Osteoblast (primary cell): ENCODE results near the gene DIP2A. TPM values are rescaled to one million over a fixed set of nuclear protein-coding genes. Genes with fewer than 3 reads are reported as not detected.

Experiments
- DNase-seq: peaks from one replicate; pipeline ENCODE4 v3.0.0; 2011; ENCODE audit warnings: low spot score, mixed read lengths; ENCODE audit not compliant: insufficient read length; ENCODE audit errors: missing footprints
- H2AFZ ChIP-seq: 2 replicates; pipeline ENCODE4 v1.6.0; 2011; ENCODE audit warnings: mild to moderate bottlenecking, low read length
- H3K27ac ChIP-seq: 2 replicates; pipeline ENCODE4 v1.5.1; 2011; ENCODE audit warnings: mild to moderate bottlenecking, low read depth, low read length, moderate library complexity
- H3K27me3 ChIP-seq: 2 replicates; pipeline ENCODE4 v1.6.0; 2012; ENCODE audit warnings: mild to moderate bottlenecking, control low read depth, inconsistent platforms, low read length, moderate library complexity; ENCODE audit not compliant: insufficient read depth
- H3K36me3 ChIP-seq: 2 replicates; pipeline ENCODE4 v1.5.1; 2011; ENCODE audit warnings: mild to moderate bottlenecking, low read length, control low read depth, moderate library complexity; ENCODE audit not compliant: insufficient read depth
- H3K4me1 ChIP-seq: 2 replicates; pipeline ENCODE4 v1.5.1; 2011; ENCODE audit warnings: mild to moderate bottlenecking, low read length, control low read depth, moderate library complexity; ENCODE audit not compliant: insufficient read depth
- H3K4me2 ChIP-seq: 2 replicates; pipeline ENCODE4 v1.6.0; 2011; ENCODE audit warnings: mild to moderate bottlenecking, low read length; ENCODE audit not compliant: insufficient read depth
- H3K4me3 ChIP-seq: fragments of 200-600 bp; sonication (generic); 3 replicates; pipeline ENCODE4 v1.5.1; 2012; ENCODE audit warnings: mild to moderate bottlenecking, low read length, inconsistent platforms; ENCODE audit not compliant: insufficient read depth
- H3K79me2 ChIP-seq: 2 replicates; pipeline ENCODE4 v1.6.0; 2012; ENCODE audit warnings: mild to moderate bottlenecking, low read length, control low read depth, inconsistent platforms; ENCODE audit not compliant: insufficient read depth
- H3K9me3 ChIP-seq: 2 replicates; pipeline ENCODE4 v1.5.1; 2011; ENCODE audit warnings: low read depth, low read length, control low read depth
- H4K20me1 ChIP-seq: 2 replicates; pipeline ENCODE4 v1.6.0; 2012; ENCODE audit warnings: mild to moderate bottlenecking, low read length, control low read depth; ENCODE audit not compliant: insufficient read depth
- CTCF ChIP-seq: IDR thresholded peaks from 2 replicates; pipeline ENCODE4 v1.5.1; 2011; ENCODE audit warnings: mild to moderate bottlenecking, low read depth, low read length, moderate library complexity; ENCODE audit errors: extremely low read depth
- total RNA-seq: library from RNA; depleted of rRNA; stranded (reverse); fragments of >200 nt; gene quantifications from 2 replicates; pipeline ENCODE4 v1.2.3, GENCODE V29; 2012

The DIP2A gene
- total RNA-seq, 1 donor, result 22.8 TPM

GRCh38 chr21:46491553-46491952, 32.9 kb downstream of the DIP2A start:
- Histone ChIP-seq H3K4me3 (no peak overlapping the region), H4K20me1 (no peaks in the 10 kb centered on the region), H3K79me2 (peaks cover 35% of the 10 kb centered on the region), H3K9me3 (no peaks in the 10 kb centered on the region), H3K27ac (no peak overlapping the region), H3K4me1 (no peaks in the 10 kb centered on the region), H3K36me3 (peaks cover 23% of the 10 kb centered on the region), H3K4me2 (no peak overlapping the region), H3K27me3 (no peaks in the 10 kb centered on the region), H2AFZ (no peak overlapping the region)
- no peak for DNase-seq
- TF ChIP-seq CTCF, result no peak

- Histone ChIP-seq H3K27ac (no peak overlapping the region), H2AFZ (no peak overlapping the region), H3K79me2 (peaks cover 32% of the 10 kb centered on the region), H3K36me3 (peaks cover 28% of the 10 kb centered on the region), H3K4me2 (no peak overlapping the region), H3K4me1 (no peaks in the 10 kb centered on the region), H3K27me3 (no peaks in the 10 kb centered on the region), H3K4me3 (no peak overlapping the region), H3K9me3 (no peaks in the 10 kb centered on the region), H4K20me1 (no peaks in the 10 kb centered on the region)
- no peak for DNase-seq
- TF ChIP-seq CTCF, result no peak
Measured at GRCh38 chr21:46492851-46493250, 34.2 kb downstream of the DIP2A start.

GRCh38 chr21:46493828-46494227, 35.1 kb downstream of the DIP2A start:
- no peaks in the 10 kb centered on the region for H4K20me1 ChIP-seq
- no peak overlapping the region for H2AFZ ChIP-seq
- H3K4me1 ChIP-seq, result no peaks in the 10 kb centered on the region
- H3K9me3 ChIP-seq, result no peaks in the 10 kb centered on the region
- no peak overlapping the region for H3K4me2 ChIP-seq
- H3K36me3 ChIP-seq, result peaks cover 37% of the 10 kb centered on the region
- peaks cover 31% of the 10 kb centered on the region for H3K79me2 ChIP-seq
- no peak for TF ChIP-seq CTCF
- H3K27me3 ChIP-seq, result no peaks in the 10 kb centered on the region
- no peak overlapping the region for H3K27ac ChIP-seq
- H3K4me3 ChIP-seq, result no peak overlapping the region
- no peak for DNase-seq

- Histone ChIP-seq H3K9me3 (no peaks in the 10 kb centered on the region), H3K36me3 (peaks cover 31% of the 10 kb centered on the region), H4K20me1 (no peaks in the 10 kb centered on the region), H3K4me3 (no peak overlapping the region), H3K79me2 (peaks cover 16% of the 10 kb centered on the region), H3K4me1 (peaks cover 10% of the 10 kb centered on the region), H2AFZ (no peak overlapping the region), H3K4me2 (no peak overlapping the region), H3K27me3 (no peaks in the 10 kb centered on the region), H3K27ac (no peak overlapping the region)
- DNase-seq, result no peak
- no peak for TF ChIP-seq CTCF
Measured at GRCh38 chr21:46498335-46499050, 39.8 kb downstream of the DIP2A start.
